NCI-H524 (cell line): ENCODE data around the gene GDPD4.

Experiments
- DNase-seq, 2 experiments: peaks; one replicate each; lab custom pipeline; 2025; lab: John Stamatoyannopoulos, UW

Gene GDPD4

DNA sequence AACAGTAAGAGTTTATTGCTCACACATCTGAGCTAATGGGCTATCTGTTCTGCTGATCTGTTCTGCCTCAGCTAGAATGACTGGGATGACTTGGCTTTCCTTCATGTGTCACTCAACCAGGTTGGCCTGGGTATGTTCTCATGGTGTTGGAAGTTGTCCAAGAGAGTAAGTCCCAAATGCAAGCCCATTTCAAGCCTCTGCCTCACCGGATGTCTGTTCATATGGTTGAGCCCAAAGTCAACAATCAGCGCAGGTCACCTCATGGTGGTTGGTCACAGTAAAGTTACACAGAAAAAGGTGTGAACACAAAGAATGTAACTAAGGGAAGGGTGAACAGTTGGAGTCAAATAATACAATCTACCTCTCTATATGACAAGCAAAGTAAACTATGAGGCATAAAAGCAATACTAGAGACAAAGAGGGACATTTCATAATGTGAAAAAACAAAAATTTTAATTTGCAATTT lies 1.9 kb downstream of the GDPD4 start:
- no peak for DNase-seq

DNA sequence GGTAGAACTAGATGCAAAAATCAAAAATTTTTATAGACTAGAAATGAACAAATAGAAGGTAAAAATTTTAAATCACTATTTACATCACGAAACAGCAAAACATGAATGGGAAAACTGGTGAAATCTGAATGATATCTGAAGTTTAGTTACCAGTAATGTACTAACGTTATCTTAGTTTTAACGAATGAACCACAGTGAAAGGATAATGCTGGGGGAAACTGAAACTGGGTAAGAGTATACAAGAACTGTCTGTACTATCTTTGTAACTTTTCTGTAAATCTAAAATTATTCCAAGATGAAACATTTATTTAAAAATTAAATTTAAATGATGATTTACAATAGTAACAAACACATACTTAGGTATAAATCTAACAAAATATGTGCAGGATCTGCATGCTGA lies 7.4 kb downstream of the GDPD4 start:
- no peak for DNase-seq

DNA sequence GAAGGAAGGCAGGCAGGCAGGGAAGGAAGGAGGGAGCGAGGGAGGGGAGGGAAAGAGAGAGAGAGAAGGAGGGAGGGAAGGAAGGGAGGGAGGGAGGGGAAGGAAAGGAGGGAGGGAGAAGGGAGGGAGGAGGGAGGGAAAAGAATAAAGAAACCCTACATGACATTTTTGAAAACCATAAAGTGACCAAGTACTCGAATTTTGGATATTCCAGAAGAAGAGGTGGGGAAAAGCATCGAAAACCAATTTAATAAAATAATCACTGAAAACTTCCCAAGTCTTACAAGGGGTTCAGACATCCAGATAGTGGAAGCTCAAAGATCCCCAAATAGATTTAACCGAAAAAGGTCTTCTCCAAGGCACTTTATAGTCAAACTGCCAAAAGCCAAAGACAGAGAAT lies 11.7 kb downstream of the GDPD4 start:
- no peak for DNase-seq

DNA sequence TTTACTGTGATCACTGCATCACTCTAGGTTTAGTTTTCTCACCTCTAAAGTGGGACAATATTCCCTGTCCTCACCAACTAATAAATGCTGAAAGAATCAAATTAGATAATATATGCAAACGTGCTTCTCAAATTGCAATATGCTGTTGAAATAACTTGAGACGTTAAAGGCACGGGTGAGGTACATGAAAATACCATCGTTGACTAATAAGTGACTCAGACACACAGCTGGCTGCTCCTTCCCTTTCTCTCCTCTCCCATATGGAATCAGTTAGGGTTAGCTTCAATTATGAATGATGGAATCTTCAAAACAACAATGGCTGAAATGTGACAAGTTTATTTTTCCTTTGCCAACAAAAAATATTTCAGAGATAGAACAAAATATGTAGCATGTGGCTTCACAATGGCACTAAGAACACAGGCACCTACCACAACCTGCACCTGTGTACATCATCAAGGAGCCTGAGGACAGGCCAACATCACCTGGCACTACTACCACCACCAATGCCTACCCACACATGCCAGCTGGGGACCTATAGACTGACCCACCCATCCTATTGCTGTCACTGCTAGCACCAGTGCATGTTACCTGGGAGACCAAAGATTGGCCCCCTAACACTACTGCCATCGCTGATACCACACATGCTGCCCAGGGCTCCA lies 13.7 kb downstream of the GDPD4 start:
- no peak for DNase-seq

DNA sequence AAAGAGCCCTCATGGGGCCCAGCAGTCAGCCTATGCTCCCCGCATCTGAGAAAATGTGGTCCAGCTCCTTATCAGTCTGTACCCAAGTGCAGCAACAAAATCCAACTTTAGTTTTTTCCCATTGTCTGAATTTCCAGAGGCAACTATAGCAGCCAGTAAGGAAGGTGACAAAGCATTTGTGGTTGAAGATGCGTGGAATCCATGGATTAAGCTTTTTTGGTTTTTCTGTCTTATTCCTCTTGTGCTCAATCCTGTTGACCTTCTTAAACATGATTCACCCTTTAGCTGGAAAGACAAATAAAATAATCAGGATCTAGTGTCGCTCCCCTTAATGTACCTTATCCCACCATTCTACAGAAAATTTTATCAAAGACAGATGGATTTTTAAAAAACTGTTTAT lies 14.3 kb downstream of the GDPD4 start:
- no peak for DNase-seq

DNA sequence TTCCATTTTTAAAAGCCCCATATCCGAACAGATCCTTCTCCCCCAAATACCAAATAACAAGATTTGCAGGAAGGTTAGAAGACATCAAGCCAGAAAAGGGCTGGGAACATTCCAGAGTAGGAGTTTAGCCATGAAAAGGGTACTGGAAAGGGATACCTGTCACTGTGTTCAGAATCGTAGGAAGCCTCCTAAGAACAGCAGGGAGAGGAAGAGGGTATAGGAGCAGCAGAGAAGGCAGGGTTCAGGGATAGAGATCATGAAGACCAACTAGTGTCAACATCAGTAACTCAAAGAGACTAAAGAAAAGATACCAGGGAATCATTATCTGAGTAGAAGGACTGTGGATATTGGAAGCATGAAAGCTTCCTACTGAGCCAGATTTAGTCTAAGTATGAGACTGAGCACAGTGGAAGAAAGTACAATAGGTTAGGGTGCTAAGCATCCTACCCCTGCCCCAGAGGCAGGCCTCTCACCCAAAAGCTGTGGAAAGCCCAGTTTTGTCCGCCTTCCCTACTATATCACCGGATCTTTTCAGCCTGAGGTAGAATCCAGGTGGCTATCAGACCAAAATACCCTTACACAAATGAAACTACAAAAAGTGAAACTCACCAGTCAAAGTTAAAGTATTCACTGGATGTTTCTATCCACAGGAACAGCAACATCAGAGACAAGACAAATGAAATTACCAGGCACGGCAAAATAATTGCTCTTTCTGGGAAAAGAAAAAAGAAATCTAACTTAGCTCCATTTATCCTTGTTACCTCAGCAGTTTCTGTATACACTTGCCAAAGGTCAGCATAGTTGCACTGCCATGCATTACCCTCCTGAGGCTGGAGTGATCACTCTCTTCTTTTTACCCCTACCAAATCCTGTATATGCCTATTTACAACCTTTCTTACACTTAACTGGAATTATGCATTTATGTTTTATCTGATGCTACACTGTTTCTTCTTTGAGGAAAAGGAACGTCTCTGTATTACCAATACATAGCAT lies 16.7 kb downstream of the GDPD4 start:
- no peak for DNase-seq

DNA sequence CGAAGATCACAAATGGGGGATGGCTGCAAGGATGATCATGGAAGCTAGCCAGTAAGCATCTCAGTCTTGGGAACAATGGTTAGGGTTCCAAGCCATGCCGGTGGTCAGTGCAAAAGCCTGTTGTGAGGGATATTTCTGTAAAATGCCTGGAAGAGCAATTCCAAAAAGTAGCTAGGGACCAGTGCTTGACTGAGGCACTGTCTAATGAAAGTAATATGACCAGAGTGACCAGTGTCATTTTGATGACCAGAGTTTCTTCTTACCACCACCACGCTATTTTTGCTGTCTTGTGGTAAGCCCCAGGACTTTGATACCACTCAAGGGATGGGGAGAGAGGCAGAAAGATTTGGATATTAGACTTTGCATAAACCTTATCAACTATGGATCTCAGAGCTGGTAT lies 18.4 kb downstream of the GDPD4 start:
- DNase-seq, result no peak

DNA sequence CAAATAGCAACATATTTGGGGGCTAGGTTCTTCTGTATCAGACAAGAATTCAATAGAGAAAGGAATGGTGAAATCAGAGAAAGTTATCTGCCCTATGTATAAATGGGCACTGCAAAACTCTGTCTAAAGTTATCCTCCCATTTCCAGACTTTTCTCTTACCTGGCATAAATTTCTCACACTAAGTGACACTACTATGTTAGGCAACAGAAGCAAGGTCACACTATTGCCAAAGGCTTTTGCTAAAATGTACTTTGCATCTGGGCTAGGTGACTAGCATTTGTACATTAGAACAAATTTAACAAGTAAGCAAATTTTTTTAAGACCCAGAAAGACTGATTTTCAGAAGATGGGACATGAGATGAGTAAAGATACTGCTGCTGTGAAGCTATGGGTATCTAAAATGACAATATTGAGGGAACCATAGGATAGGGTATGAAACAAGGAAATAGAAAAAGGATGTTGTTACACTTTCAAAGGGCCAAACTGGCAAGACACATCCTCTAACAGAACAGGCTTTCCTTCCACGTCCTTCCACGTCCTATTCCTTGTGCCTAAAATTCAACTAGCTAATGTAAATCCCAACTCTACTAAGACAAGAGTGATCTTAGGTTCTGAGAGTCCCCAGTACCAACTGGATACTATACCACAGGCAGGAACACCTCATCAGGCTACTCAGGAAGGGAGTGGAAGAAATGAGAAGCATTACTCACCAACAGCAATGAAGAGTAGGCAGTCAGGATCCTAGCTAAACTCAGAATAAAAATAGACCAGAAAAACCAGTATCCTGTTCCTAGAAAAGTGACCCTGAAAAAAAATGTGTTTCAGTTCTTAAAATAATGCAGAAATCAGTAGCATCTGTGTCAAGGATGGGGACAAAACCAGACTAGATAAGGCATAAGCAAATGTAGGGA lies 22.6 kb downstream of the GDPD4 start:
- no peak for DNase-seq

DNA sequence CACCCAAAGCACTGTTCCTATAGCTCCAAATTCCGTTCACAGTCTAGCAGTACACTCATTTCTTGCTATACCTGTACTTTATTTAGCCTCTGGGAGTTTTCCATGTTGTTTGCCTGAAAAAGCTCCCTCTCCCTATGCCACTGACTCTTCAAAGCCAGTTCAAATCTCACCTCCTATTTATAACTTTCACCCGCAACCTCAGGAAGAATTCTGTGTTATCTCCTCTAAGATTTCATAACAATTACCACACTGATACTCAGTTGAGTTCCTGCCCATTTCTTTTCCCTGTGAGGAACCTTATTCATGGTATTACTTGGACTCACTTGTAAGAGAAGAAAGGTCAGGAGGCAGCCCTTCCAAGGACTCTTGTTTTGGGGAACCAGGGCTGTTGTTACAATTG lies 25.2 kb downstream of the GDPD4 start:
- no peak for DNase-seq

DNA sequence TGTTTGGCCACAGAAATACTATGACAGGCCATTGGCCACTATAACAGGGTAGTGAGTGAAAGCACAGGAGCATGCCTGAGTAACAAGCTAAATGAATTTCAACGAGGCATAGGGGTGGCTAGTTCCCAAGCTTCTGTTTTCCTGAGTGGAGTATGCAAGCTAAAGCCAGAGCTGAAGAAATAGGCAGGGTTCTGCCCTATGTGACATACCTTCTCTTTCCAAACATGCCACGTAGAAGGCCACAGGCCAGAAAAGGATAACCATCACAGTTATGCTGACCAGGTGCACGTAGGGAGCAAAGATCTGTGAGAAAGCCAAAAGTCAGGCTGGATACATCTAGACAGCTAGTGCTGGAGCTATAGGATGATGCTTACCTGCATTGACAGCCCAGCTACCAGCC lies 30.6 kb downstream of the GDPD4 start:
- DNase-seq, result no peak

DNA sequence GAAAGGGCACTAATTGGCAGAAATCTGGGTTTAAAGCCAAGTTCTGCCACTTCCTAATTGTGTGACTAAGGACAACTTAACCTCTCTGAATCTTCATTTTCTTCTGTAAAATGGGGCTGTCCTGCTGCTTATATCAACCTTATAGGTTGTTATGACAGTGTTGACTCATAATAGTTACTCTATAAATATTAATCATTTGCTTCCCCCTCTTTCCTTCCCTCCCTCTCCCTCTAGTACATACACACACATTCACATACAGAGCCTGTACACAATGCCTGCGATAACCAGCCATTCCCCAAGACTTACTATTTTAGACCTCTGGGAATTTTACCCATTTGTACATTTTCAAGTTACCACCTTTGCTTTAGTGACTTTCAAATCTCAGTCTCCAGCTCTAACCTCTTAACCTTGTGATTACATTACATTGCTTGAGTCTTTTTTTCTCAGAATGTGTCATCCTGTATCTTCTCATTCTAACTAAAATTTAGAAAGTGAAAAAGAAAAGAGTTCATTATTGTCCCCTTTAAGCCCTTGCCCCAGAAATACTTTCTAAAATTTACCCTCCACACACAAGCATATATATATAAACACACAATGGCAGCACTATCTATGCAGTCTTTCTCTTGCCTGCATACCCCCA lies 31.9 kb downstream of the GDPD4 start:
- DNase-seq, result no peak

DNA sequence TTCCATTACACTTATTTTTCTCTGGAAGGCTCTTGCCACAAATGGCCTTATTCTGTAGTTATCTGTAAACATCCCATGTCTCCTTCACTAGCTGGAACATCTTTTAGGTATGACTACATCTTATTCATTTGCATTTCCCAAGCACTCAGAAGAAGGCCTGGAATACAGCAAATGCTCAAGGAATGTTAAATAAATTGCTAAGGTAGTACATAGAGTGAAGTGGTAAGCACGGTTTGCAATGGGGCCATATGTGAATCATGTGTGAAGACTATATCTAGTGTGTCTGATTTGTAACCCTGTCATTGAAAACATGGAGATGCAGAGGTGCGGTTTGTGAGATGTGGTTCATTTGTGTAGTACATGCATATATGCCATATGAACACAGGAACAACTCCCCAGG lies 33.5 kb downstream of the GDPD4 start:
- no peak for DNase-seq

DNA sequence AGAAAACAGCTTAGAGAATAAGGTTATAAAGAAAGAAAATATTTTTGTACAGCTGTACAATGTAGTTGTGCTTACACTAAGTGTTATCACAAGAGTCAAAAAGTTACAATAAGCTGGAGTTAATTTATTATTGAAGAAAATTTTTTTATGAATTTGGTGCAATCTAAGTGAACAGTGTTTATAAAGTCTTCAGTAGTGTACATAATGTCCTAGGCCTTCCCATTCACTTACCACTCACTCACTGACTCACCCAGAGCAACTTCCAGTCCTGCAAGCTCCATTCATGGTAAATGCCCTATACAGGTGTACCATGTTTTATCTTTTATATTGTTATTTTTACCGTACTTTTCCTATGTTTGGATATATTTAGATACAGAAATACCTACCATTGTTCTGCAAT lies 34.7 kb downstream of the GDPD4 start:
- DNase-seq, result no peak

DNA sequence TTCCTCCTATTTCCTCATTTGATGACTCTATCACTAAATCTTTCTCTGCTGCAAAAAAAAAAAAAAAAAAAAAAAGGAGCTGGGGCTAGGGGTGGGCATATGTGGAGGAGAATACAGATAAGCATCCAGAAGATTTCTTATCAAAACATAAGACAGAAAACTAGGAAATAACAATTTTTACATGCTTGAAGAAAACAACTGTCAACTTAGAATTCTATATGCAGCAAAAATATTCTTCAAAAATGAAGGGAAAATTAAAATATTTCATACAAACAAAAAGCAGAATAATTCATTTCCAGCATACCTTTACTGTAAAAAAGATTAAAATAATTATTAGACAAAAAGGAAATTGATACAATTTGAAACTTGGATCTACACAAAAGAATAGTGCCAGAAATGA lies 38.7 kb downstream of the GDPD4 start:
- no peak for DNase-seq

DNA sequence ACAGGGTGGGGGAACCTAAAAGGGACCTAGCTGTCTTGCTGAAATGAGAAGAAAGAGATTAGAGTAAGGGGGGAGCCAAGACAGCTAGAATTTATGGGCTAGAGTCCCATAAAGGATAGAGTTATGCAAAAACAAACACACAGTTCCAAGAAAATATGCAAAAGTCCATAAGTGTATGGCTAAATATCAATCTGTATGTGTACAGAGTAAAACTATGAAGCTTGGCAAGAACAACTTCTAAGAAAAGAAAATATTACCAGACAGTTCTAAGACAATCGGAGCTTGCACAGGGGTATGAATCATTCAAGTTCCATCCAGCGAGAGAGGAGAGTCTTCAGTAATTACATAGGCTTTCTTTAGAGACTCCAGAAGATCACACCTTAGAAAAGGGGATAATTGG lies 41.8 kb downstream of the GDPD4 start:
- DNase-seq, result no peak

DNA sequence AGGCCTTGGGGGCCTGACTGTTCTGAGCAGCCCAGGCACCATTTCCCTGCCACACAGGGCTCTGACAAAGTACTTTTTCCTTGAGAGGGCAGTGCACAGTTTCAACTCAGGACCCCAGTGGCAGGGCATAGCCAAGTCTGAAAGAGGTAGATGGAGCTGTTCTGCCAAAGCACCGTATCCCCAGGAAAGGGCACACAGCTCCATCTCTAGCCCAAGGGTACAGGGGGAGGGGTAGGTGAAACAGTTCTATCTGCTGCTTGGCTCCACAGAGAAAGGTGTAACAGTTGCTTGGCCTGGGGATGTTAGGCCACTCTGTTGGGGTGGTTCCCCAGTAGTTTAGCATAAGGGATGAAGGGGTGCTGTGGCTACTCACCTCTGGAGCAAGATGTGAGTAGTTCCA lies 47.8 kb downstream of the GDPD4 start:
- DNase-seq, result no peak

DNA sequence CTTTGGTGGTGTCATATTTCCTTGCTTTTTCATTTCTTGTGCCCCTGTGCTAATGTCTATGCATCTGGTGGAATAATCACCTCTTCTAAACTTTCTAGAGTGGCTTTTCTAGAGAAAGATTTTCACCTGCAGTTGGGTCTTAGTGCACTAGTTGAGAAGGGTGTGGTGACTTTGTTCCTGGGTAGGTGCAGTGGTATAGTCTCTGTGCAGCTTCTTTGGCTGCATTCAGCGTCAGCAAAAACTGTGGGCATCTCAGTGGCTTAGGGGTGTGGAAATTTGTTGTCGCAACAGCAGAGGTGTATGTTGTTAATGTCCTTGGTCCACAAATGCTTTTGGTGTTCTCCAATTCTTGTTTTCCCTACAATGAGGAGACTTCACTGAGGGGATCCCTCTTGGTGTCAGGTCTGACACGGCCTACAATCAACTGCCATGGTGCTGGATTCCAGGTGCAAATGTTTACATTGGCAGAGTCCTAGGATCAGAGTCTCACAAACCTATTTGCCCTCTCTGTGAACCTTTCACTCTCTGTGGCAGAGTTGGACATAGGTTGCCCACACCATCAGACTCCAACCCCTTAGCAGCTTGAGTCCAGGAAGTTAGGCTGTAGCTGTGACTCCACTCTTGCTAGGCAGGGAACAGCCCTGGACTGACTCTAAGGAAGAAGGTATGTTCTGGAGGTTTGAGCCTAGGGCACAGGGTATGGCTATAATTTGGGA lies 48.8 kb downstream of the GDPD4 start:
- no peak for DNase-seq

DNA sequence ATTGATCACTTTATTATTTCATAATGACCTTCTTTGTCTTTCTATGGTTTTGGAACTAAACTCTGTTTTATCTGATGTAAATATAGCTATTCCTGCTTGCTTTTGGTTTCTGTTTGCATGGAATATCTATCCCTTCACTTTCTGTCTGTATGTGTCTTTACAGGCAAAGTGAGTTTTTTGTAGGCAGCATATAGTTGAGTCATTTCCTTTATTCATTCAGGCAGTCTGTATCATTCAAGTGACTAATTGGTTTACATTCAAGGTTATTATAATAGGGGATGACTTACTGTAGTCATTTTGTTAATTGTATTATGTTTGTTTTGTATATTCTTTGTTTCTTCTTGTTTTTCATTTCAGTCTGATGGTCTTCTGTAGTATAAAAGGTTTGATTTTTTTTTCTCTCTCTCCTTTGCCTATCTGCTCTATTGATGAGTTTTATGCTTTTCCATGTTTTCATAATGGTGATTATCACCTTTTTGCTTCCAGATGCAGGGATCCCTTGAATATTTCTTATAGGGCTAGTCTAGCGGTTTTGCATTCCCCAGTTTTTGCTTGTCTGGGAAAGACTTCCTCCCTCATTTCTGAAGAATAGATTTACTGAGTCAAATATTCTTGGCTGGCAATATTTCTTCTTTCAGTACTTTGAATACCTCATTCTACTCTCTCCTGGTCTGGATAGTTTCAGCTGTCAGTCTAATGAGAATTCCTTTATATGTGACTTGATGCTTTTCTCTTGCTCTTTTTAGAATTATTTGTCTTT lies 50.4 kb downstream of the GDPD4 start:
- no peak for DNase-seq

DNA sequence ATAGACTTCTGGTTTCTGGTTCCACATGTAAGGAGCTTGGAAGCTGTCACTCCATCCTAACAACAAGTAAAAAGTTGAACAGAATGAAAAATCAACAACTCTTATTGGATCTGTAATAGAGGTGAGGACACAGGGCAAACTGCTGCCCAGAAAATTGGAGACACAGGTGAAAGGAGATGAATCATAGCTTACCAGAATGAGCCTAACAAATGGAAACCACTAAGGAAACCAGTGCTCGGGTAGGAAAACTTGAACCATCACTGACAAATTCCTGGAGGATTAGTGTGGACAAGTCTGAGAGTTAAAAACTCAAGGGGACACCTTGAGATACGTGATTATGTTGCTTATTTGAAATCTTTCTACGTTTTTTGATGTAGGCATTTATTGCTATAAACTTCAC lies 52.1 kb downstream of the GDPD4 start:
- DNase-seq, result no peak

DNA sequence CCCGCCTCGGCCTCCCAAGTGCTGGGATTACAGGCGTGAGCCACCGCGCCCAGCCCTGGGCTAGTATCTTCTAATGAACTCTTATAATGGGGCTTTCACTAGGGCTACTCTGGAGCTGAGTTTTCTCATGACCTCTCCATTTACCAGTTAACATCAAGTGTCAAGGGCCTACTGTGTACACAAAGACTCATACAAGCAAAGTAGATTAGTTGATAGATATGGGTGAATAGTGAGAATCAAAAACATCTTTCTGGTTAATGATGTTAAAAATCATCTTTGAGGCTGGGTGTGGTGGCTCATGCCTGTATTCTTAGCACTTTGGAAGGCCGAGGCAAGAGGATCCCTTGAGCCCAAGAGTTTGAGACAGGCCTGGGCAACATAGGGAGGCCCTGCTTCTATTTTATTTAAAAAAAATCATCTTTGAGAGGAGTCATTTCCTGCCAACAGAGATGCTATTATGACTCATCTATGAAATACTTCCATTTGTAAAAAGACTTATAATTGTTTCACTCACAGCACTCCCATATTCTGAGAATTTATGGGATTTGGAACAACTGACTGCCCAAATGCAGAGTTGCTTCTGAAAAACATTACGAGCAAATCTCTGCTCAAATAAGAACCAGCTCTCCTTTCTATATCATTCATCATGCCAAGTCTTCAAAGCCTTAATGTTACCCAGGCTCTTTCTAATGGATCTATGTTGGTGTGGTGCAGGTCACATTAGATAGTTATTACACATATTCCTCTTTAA lies 57.0 kb downstream of the GDPD4 start:
- no peak for DNase-seq
